GM18873 (cell line): ENCODE results near the gene PABPC4L.
"Not testable (repeated sequence)": the region's sequence is repeated elsewhere in the genome, so short reads cannot be mapped to it uniquely, and the experiment has no call there.

ENCODE experiments used
- ATAC-seq: cut with Tn5 transposase; IDR thresholded peaks from one replicate; pipeline ENCODE4 v1.9.1; 2021; ENCODE audit warnings: mild to moderate bottlenecking, moderate library complexity, moderate number of reproducible peaks; ENCODE audit not compliant: unreplicated experiment, low FRiP score

PABPC4L gene

DNA sequence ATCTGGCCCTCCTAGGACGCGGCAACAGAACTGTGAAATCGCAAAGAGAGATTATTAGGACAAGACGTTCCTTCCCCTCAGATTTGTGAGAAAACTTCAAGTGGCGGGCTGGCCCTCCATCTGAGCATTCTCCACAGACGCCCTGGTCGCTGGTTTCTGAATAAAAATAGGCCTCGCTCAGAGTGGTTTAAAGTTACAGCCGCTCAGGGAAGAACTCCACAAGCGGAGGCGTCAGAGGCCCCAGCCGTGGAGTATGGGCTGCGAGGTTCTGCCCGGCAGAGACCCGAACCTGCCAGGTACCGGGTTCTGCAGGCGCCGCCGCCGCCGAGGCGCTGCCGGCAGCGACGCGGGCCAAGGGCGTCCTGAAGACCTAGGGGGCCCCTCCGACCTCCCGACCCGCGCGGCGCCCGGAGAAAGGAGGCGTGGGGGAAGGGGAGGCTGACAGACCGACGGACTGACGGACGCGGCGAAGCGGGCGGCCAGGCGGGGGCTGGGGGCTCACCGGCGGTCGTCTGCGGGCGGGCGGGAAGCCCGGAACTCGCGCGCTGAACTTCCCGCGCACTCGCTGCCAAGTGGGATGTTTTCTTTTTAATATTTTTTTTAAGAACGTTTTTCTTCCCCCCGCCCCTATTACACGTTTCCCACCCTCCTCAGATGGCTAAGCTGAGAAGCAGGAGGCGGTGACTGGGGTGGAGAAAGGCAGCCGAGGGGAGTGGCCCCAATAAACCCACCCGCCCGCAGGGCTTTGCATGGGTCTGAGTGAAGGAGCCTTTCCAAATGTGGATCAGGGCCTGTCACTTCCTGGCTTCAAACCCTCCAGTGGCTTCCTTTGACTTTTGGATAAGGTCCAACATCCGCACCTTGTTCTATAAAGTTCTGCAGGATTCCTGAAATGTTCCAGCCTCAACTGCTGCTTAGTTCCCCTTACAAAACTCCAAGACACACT, at the start of gene PABPC4L:
Gene PABPC4L (minus strand): TSS at position 574 of the 946 bp plus-strand sequence. CDS start 770 bp downstream, outside the sequence.
- ATAC-seq, result no peak

- ATAC-seq, result no peak
Observed at GRCh38 chr4:134251322-134251721, 49.7 kb upstream of the PABPC4L start.

DNA sequence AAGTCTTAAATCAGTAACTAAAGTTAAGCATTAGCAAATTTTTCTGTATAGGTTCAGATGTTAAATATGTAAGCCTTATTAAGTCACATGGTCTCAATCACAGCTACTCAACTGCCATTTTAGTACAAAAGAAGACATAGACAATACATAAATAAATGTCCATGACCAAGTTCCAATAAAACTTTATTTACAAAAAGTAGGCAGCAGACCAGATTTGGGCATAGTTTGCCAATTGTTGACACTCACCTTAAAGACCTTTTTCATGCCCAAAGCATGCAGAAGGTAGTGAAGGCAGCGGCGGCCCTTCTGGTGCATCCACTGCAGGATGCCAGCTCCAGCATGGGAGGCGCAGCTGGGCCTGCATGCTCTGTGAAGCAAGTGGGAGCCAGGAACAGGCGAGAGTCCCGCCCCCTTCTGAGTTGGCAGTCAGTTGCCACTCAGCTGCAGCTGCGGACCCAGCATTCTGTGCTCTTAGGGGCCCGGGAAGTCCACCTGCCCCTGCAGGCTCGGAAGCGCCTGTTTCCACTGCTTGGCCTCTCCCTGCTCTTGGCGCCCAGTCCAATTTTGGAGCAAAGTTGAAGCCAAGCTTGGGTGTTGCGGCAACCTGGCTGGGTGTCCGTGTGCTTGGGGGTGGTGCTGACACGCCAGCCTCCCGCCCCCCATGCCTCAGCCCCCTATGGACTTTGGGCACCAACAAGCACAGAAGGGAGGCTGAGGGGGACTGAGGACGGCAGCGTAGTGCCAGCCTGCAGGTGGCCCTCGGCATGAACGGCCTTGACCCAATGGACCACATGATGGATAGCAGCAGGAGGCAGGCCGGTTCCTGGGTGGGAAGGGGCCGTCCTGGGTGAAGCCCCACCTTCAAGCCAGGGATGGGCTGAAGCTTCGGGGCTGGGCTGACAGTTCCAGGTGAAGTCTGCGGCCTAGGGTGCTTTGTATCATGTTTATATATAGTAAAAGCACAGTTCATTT, 42.4 kb upstream of the PABPC4L start:
- ATAC-seq, result no peak

DNA sequence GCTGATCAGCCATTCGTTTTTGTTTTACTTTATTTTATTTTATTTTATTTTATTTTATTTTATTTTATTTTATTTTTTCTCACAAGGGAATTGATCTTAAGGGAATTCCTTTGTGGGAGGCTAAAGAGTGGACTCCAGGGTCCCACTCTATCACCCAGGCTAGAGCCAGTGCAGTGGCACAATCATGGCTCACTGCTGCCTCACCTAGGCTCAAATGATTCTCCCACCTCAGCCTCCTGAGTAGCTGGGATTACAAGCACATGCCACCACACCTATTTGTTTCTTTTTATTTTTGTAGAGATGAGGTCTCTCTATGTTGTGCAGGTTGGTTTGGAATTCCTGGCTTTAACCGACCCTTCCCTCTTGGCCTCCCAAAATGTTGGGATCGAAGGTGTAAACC, 17.5 kb upstream of the PABPC4L start:
- no peak for ATAC-seq

DNA sequence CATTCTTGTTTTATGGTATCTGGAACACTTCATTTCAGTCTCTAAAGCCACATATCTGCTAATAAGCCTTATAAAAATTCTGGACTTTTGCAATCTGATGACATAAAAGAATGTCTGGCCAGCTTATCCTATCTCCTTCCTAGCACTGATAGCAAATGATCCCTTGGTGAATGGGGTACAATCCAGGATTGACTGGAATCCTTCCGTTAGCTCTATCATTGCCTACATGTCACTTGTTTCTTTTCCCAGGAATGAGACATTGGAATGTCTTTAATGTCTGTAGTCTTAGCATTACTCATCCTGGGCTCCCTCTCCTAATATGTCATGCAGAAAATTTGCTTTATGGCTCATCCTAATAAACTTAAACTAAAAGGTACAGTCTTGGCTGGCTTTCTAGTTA, 14.8 kb upstream of the PABPC4L start:
- no peak for ATAC-seq

GRCh38 chr4:134215620-134216344, 14.2 kb upstream of the PABPC4L start:
- no peak for ATAC-seq

GRCh38 chr4:134207955-134208354, 6.4 kb upstream of the PABPC4L start:
- ATAC-seq, result not testable (repeated sequence)

DNA sequence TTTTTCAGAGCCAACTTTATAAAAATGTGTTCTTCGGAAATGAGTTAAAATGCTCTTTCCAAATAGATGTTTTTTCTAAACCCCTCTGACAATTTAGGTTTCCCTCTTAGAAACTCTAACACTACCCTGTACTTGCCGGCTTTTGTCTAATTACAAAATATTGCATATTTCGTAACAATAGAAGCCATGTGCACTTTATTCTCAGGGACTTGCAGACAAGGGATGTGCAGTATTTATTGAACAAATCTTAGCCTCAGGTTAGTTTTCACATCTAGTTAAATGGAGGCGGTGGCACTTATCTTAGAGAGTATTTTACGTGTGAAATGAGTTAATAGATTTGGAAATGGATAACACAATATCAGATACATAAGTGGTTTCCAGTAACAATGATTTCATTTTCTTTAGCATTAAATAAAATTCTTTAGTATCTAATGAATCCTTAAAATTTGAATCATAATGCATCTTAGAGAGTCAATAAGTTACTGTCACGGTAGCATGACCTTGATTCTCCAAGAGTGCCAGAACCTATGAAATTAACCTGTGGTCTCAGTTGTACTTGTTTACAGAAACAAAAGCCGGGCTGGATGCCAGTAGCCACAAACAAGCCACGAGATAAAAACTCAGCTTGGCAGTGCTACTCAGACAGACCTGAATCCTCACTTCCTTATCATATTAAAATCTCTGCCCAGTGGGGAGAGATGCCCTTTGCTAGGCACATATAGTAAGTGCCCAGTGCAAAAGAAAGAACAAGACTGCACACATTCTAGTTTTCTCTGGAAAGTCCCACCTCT, 772 bp upstream of the PABPC4L start:
- ATAC-seq, result no peak

DNA sequence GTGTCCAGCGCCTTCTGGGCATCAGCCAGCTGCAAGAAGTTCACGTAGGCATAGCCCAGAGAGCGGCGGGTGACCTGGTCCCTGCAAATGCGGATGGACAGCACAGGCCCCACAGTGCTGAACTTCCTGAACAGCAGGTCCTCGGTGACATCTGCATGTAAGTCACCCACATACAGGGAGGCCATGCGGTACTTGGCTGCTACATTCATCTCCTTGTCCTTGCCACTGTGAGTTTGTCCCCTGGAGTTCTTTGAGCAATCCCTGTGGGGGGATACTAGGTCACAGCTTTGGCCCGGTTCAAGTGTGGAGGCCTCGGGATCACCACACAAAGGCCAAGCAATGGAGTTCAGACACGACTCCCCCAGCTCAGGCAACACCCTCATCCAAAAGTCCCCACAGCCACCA, 776 bp downstream of the PABPC4L start:
- no peak for ATAC-seq

DNA sequence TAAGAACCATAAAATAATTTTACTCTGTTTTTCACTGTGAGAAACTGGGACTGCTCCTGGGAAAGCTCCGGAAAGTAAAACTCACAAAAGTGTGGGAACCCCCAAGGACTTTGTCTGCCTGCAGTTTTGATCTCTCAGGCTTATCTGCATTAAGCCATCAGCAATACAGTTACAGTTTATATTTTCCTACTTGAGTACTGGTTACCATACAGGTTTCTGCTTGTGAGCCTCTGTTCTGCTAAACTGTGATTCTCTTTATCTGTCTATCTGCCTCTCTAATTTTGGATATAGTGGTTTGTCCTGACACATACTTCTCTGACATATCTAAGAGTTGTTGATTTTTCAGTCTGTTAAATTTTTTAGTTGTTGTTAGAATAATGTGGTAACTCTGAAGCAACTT, 11.6 kb downstream of the PABPC4L start:
- ATAC-seq, result no peak

DNA sequence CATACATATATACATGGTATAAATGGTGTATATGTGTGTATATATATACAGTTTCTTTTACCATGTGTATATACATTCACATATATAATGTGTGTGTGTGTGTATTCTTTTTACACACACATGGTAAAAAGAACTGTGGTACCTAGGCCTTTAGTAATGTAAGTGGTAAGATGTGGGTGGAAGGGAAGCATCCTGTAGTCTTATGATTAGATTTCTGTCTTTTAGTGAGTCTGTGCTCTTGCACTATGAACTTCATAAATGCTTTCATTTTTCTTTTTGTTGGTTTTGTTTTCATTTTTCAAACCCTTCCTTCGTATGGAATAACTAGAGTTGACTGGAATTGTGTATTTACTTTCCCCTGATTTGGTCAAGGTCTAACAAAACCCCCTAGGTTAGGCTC, 12.1 kb downstream of the PABPC4L start:
- ATAC-seq, result no peak

DNA sequence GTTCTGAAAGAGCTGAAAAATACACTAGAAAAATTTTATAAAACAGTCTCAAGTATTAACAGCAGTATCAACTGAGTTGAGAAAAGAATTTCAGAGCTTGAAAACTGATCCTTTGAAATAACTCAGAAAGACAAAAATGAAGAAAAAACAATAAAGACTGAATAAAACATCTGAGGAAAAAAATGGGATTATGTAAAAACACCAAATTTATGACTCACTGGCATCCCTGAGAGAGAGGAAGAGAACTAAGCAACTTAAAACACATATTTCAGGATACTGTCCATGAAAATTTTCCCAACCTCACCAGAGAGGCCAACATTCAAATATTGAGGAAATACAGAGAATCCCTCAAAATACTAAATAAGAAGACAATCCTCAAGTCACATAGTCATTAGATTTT, 22.9 kb downstream of the PABPC4L start:
- no peak for ATAC-seq

DNA sequence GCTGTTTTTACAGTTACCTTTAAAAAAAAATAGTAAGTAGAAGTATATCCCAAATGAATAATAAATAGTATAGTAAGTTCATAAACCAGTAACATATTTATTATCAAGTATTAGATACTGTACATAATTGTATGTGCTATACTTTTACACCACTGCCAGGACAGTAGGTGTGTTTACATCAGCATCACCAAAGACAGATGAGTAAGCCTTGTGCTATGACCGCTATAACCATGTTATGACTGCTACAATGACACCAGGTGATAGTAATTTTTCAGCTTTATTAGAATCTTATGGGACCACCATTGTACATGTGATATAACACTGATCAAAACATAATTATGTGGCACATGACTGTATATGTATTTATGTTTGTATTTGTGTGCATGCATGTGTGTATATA, 27.3 kb downstream of the PABPC4L start:
- no peak for ATAC-seq

DNA sequence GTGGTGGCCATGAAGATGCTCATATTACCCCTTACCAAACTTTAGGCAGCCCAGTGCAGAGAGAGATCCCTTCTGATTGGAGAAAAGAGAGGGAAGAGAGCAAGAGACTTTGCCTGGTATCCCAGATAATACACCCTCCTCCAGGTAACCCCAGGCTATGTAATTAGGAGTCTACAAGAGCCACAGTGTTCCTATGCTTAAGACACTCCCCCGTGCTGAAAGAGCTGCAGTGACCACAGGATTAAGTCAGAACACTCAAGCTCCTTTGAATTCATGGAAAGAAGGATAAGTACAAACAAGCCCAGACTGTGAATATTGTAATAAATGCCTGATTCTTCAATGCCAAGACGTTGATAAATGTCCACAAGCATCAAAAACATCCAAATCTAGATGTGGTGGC, 41.4 kb downstream of the PABPC4L start:
- ATAC-seq, result no peak

- no peak for ATAC-seq
Observed at GRCh38 chr4:134154097-134154496, 47.5 kb downstream of the PABPC4L start.

- no peak for ATAC-seq
Observed at GRCh38 chr4:134147941-134148340, 53.6 kb downstream of the PABPC4L start.
